GM21447 (cell line): ENCODE data around the gene TRABD2A.
A peak's percentile ranks its signal among the peaks of the same experiment; 100 is the strongest.

Experiments
- ATAC-seq: cut with Tn5 transposase; IDR thresholded peaks from one replicate; pipeline ENCODE4 v1.9.1; 2021; ENCODE audit not compliant: unreplicated experiment

TRABD2A gene

GRCh38 chr2:84856787-84857186 lies 24.1 kb downstream of the TRABD2A start:
- no peak for ATAC-seq

GRCh38 chr2:84855731-84856130 lies 25.2 kb downstream of the TRABD2A start:
- ATAC-seq: no peak

- ATAC-seq: no peak
Observed at GRCh38 chr2:84854850-84855249, 26.0 kb downstream of the TRABD2A start.

DNA sequence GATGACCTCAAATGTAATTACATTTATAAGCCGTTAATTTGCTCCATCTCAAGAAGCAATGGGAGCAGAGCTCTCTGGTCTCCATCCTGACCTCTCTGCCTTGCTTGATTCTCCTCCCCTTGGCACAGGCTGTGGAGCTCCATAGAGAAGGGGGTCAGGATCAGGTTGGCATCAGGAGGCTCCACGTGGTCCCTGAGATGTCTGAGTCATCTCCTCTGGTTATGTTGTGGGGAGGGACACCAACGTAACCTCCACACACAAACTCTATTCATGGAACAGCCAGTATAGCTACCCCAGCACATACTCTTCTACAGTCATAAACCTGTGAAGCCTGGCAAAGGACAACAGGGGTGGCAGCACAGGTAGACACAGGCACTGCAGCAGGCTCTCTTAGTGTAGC lies 29.0 kb downstream of the TRABD2A start:
- no peak for ATAC-seq

DNA sequence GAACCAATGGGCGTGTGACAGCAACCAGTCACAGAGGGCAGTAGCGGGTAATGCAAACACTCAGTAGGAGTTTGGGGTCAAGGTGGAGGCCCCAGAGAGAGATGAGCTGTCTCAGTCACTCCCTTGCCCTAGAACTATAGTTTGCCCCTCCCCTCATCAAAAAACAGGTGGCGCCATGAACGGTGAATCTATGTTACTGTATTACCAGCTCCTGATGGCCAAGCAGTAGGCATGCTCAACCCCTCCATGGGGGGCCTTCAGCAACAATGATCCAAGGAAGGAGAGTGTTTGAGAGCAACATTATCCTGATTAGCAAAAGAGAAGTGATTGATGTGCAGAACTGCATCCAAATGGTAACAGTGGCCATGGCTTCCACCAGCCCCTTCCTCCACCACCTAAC lies 30.4 kb downstream of the TRABD2A start:
- ATAC-seq: no peak

DNA sequence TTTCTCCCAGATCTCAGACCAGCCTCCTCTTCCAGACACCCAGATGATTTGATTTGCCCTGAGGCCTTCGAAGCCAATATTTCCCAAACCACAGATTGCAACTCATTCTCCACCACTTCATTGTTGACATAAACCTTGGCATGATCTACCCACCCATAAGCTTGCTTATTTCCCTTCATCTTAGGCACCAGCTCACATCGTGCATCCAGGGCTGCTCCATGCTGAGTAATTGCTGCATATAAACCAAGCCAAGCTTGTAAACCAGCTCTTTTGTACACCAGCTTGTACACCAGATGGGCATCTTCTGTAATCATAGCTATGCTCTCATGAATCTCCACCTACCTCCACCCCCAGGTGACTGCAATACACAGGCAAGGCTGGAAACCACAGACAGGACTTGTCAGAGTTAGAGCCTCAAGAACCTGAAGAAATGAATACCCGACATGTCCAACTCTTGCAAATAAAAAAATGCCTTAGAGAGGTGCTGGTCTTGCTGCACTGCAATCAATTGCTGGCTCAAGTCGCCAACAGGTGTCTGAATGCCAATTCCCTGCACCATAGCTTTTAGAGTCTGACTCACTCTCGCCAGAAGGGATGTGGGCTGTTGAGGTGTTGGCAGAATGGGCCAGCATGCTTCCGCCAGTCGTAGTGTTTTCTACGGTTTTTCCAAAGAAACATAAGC lies 31.5 kb downstream of the TRABD2A start:
- ATAC-seq: no peak

- no peak for ATAC-seq
Observed at GRCh38 chr2:84847326-84848050, 33.4 kb downstream of the TRABD2A start.

DNA sequence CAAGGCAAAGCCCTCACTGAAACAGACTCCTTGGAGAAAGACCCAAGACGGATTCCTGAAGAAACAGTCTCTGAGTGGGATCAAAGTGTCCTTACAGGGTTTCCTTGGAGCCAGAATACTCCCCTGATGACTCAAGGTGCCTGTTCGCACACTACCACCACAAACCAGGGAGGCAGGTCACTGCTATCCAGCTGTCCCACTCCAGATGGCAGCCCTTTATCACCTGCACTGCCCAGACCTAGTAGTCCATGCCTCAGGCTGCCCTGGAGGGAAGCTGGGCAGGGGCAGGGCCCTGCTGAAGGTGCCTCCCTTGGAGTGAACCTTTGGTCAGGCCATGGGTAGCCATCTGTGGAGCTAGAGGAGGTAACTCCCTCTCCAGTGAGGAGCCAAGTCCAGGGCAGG lies 34.1 kb downstream of the TRABD2A start:
- no peak for ATAC-seq

- no peak for ATAC-seq
Observed at GRCh38 chr2:84846041-84846663, 34.7 kb downstream of the TRABD2A start.

GRCh38 chr2:84844141-84844540 lies 36.7 kb downstream of the TRABD2A start:
- ATAC-seq: no peak

DNA sequence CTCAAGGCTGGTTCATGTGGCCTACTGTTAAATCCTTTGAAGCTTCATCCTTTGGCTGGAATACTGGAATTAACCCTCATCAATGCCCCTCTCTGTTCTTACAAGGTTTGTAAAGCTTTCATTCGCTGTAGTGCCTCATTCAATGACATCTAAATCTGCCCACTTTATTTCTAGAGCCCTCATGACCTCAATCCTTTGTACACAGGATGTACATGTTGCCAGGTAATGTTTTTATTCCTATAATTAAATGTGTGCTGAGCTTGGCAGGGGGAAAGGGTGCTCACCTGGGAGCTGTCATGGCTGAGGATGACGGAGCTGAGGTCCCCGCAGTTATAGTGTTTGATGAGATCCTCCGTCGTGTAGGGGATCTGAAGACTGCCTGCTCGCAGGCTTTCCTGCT lies 39.3 kb downstream of the TRABD2A start:
- no peak for ATAC-seq

GRCh38 chr2:84840306-84840705 lies 40.6 kb downstream of the TRABD2A start:
- ATAC-seq: no peak

- ATAC-seq: no peak
Observed at GRCh38 chr2:84839851-84840250, 41.0 kb downstream of the TRABD2A start.

- ATAC-seq: no peak
Observed at GRCh38 chr2:84838434-84839145, 42.3 kb downstream of the TRABD2A start.

- ATAC-seq: no peak
Observed at GRCh38 chr2:84836215-84836614, 44.7 kb downstream of the TRABD2A start.

DNA sequence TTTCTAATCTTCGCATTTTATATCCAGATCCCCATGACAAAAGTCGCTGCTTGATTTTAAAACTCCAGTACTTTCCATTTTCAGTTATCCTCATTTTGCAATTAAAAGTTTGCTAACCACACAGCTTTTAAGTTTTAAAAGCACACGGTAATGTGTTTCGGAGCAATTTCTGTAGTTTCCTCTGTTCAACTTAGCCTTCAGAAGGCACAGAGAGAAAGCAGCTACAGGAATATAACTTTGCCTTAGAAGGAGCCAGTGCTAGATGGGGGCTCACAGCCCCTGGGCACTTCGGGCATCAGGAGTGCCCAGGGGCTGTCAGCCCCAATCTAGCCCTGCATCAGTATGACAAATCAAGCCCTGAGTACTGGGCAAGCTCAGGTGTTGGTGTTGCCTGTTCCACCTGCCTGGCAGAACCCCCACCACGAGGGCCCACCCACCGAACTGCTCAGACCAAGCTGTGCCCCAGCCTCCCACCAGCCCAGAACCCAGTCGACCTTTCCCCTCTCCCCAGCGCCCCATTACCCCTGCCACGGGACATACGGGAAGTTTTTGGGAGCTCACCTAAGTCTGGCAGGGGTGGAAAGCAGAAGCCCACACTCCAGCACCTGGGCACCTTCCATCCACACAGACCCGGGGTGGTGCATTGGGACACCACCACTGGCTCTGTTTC lies 47.3 kb downstream of the TRABD2A start:
- ATAC-seq: no peak

- peak; percentile 93 for ATAC-seq
Observed at GRCh38 chr2:84832772-84833461, 48.0 kb downstream of the TRABD2A start.

GRCh38 chr2:84830758-84831500 lies 50.0 kb downstream of the TRABD2A start:
- ATAC-seq: no peak

GRCh38 chr2:84830095-84830494 lies 50.8 kb downstream of the TRABD2A start:
- ATAC-seq: no peak

DNA sequence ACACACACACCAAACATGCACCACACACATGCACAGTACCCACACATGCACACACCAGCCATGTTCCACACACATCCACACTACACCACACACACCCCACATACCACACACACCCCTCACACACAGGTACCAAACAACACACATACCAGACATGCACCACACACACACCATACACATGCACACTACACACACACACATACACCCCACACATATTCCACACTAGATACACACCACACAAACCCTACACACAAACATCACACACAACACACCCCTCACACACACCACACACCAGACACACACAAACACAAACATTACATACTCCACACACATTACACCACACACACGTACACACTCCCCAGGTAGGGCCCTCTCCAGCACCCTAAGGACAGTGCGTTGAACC lies 51.2 kb downstream of the TRABD2A start:
- ATAC-seq: no peak
